ENCODE measurements around the gene CHMP5. TPM values are rescaled to one million over a fixed set of nuclear protein-coding genes. Genes with fewer than 3 reads are reported as not detected.

Gene CHMP5
- total RNA-seq, 1 donor from 2014 or later, result 88.7 TPM

DNA sequence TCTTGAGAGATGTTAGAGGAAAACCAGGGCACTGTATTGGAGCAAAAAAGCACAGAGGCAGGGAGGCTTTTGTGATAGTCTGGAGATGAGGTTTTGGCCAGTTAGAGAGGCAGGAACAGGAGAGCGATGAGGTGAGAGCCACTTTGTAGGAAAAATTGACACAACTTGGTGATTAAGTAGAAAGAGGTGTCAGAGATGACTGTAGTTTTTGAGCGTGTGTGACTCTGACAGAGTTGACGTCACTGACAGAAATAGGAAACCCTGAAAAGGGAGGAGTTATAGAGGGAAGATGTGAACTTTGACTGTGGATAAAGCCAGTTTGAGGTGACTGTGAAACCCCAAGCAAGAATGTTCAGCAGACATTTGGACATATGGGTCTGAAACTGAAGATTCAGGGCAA, 41.2 kb downstream of the CHMP5 start:
- Mint-ChIP-seq H3K4me3 (ENCODE audit: unreplicated experiment) (no peak overlapping the region), H3K36me3 (ENCODE audit: low read depth, unreplicated experiment) (peaks cover 30% of the 10 kb centered on the region), H3K9me3 (ENCODE audit: unreplicated experiment) (no peaks in the 10 kb centered on the region), H3K27me3 (ENCODE audit: unreplicated experiment) (no peaks in the 10 kb centered on the region), H3K27ac (ENCODE audit: unreplicated experiment) (no peak overlapping the region), H3K4me1 (ENCODE audit: unreplicated experiment) (peaks cover 6% of the 10 kb centered on the region)
- TF ChIP-seq, protein P1, sequence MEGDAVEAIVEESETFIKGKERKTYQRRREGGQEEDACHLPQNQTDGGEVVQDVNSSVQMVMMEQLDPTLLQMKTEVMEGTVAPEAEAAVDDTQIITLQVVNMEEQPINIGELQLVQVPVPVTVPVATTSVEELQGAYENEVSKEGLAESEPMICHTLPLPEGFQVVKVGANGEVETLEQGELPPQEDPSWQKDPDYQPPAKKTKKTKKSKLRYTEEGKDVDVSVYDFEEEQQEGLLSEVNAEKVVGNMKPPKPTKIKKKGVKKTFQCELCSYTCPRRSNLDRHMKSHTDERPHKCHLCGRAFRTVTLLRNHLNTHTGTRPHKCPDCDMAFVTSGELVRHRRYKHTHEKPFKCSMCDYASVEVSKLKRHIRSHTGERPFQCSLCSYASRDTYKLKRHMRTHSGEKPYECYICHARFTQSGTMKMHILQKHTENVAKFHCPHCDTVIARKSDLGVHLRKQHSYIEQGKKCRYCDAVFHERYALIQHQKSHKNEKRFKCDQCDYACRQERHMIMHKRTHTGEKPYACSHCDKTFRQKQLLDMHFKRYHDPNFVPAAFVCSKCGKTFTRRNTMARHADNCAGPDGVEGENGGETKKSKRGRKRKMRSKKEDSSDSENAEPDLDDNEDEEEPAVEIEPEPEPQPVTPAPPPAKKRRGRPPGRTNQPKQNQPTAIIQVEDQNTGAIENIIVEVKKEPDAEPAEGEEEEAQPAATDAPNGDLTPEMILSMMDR (IDR thresholded peaks at IDR 0.05; ENCODE audit: unreplicated experiment), result no peak
- DNase-seq (ENCODE audit: low spot score), result no peak

DNA sequence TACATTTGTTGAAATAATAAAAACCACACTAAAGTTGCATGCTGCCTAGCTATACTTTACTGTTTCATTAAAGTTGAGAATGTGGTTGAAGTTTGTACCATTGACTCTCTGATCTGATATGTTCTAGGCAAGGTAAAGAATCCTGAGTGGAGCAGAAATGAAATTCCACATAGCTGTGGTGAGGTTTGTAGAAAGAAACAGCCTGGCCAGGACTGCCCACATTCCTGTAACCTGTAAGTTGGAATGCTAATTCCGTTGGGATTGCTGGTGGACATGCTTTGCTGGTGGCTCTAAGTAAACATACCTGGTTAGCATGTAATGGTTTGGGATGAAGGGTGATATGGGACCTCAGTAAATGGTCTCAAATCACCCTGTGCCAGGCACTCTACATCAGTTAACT, 42.2 kb downstream of the CHMP5 start:
- Mint-ChIP-seq H3K27ac (ENCODE audit: unreplicated experiment) (no peak overlapping the region), H3K9me3 (ENCODE audit: unreplicated experiment) (no peaks in the 10 kb centered on the region), H3K36me3 (ENCODE audit: low read depth, unreplicated experiment) (peaks cover 30% of the 10 kb centered on the region), H3K27me3 (ENCODE audit: unreplicated experiment) (no peaks in the 10 kb centered on the region), H3K4me1 (ENCODE audit: unreplicated experiment) (peaks cover 3% of the 10 kb centered on the region), H3K4me3 (ENCODE audit: unreplicated experiment) (no peak overlapping the region)
- no peak for DNase-seq (ENCODE audit: low spot score)
- TF ChIP-seq, protein P1 (IDR thresholded peaks at IDR 0.05; ENCODE audit: unreplicated experiment), result no peak

DNA sequence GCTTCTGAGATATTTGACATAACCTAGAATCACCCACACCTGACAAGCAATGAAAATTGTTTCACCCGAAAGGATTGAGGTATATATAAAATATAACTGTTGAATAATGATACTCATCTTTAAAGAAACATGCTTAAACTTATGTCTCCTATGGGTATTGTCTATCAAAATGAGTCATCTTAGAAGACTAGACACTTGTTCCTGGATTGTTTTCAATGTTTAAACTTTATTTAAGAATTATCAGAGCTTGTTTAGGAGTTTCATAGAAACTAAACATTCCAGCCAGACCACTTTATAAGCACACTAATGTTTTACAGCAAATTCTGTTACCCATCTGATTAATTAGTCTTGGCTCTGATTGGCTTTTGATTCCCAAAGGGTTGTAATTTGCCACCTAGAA, 45.1 kb downstream of the CHMP5 start:
- no peaks in the 10 kb centered on the region for H3K9me3 Mint-ChIP-seq (ENCODE audit: unreplicated experiment)
- H3K4me3 Mint-ChIP-seq (ENCODE audit: unreplicated experiment), result no peak overlapping the region
- DNase-seq (ENCODE audit: low spot score), result no peak
- H3K4me1 Mint-ChIP-seq (ENCODE audit: unreplicated experiment), result no peaks in the 10 kb centered on the region
- TF ChIP-seq, protein P1 (IDR thresholded peaks at IDR 0.05; ENCODE audit: unreplicated experiment), result no peak
- no peaks in the 10 kb centered on the region for H3K27me3 Mint-ChIP-seq (ENCODE audit: unreplicated experiment)
- H3K27ac Mint-ChIP-seq (ENCODE audit: unreplicated experiment), result no peak overlapping the region
- peaks cover 30% of the 10 kb centered on the region for H3K36me3 Mint-ChIP-seq (ENCODE audit: low read depth, unreplicated experiment)

DNA sequence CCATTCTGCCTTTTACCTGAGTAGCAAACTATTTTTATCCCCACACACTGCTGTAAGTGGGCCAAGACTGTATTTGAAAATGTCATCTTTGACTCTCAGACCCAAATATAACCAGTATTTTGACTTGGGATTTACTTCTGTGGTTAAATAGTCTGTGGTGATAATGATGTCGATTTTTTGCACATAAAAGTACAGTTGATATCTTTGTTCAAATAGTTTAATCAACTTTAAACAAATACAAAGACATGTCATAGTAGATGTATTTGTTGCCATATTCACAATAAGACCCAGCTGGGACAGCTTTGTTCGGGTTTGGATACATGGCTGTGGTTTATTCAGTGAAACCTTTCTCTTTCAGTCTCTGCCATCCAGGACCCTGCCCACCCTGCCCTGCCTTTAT, 45.9 kb downstream of the CHMP5 start:
- no peaks in the 10 kb centered on the region for H3K4me1 Mint-ChIP-seq (ENCODE audit: unreplicated experiment)
- H3K36me3 Mint-ChIP-seq (ENCODE audit: low read depth, unreplicated experiment), result peaks cover 34% of the 10 kb centered on the region
- DNase-seq (ENCODE audit: low spot score), result no peak
- no peak overlapping the region for H3K27ac Mint-ChIP-seq (ENCODE audit: unreplicated experiment)
- TF ChIP-seq, protein P1 (IDR thresholded peaks at IDR 0.05; ENCODE audit: unreplicated experiment), result no peak
- H3K9me3 Mint-ChIP-seq (ENCODE audit: unreplicated experiment), result no peaks in the 10 kb centered on the region
- H3K27me3 Mint-ChIP-seq (ENCODE audit: unreplicated experiment), result no peaks in the 10 kb centered on the region
- H3K4me3 Mint-ChIP-seq (ENCODE audit: unreplicated experiment), result no peak overlapping the region

DNA sequence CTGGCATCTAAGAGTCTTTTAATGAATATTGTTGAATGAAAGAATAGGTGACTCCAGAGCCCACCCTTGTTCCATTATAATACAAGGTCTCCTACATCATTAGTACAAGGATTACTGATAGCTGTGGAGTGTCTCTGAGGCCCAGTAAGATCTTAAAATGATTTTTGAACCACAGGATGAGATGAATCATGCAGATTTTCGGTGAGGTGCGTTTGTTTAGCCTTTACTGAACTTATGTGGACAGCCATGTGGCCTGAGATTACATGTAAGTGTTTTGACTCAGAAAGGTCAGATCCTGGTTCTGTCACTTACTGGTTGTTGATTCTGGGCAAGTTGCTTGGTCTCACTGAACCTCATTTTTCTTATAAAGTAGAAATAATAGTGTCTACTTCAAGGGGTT, 47.1 kb downstream of the CHMP5 start:
- TF ChIP-seq, protein P1 (IDR thresholded peaks at IDR 0.05; ENCODE audit: unreplicated experiment), result no peak

More for the DNA sequence above, 47.1 kb downstream of the CHMP5 start:
- peaks cover 37% of the 10 kb centered on the region for H3K36me3 Mint-ChIP-seq (ENCODE audit: low read depth, unreplicated experiment)
- no peak overlapping the region for H3K4me3 Mint-ChIP-seq (ENCODE audit: unreplicated experiment)
- H3K27me3 Mint-ChIP-seq (ENCODE audit: unreplicated experiment), result no peaks in the 10 kb centered on the region
- no peak for DNase-seq (ENCODE audit: low spot score)
- no peaks in the 10 kb centered on the region for H3K9me3 Mint-ChIP-seq (ENCODE audit: unreplicated experiment)
- H3K27ac Mint-ChIP-seq (ENCODE audit: unreplicated experiment), result no peak overlapping the region
- H3K4me1 Mint-ChIP-seq (ENCODE audit: unreplicated experiment), result no peaks in the 10 kb centered on the region

Data from endothelial cell (in vitro differentiated cells).